Keratinocyte (primary cell): ENCODE data around the gene EXOC6B.

Experiments used
- CTCF ChIP-seq, 3 experiments: IDR thresholded peaks in 1 of 3; conservative IDR thresholded peaks in 1 of 3; optimal IDR thresholded peaks in 1 of 3; 2 replicates in 2 of 3; 3 replicates in 1 of 3; pipeline versions ENCODE3 to v1.5.1; 2011; ENCODE audit warnings: low read length in 3 of 3, mild to moderate bottlenecking in 3 of 3, moderate library complexity in 2 of 3, control low read depth in 1 of 3, inconsistent platforms in 1 of 3; ENCODE audit not compliant: insufficient read depth in 2 of 3; ENCODE audit errors: extremely low read depth in 1 of 3
- EZH2 ChIP-seq: IDR thresholded peaks from one replicate; pipeline ENCODE4 v1.6.1; 2012; ENCODE audit warnings: inconsistent platforms, mild to moderate bottlenecking, low read length, moderate library complexity

GRCh38 chr2:72822794-72823193 lies 3.0 kb downstream of the EXOC6B start:
- TF ChIP-seq CTCF (optimal IDR thresholded peaks at IDR 0.05 in 1 of 3, IDR thresholded peaks at IDR 0.05 in 1 of 3, conservative IDR thresholded peaks at IDR 0.05 in 1 of 3; ENCODE audit: extremely low read depth in 1 of 3, insufficient read depth in 2 of 3, low read length in 3 of 3) (no peak), EZH2 (no peak)
